CD4-positive, alpha-beta T cell treated with Interferon gamma for 1 hour (primary cell): ENCODE data around the gene HDAC4.

Experiments
- DNase-seq: peaks from one replicate; pipeline ENCODE4 v3.0.0-alpha.2; 2020

Gene HDAC4

GRCh38 chr2:239012936-239013677 lies 387.7 kb downstream of the HDAC4 start:
- no peak for DNase-seq

GRCh38 chr2:239012228-239012627 lies 388.6 kb downstream of the HDAC4 start:
- no peak for DNase-seq

GRCh38 chr2:239009589-239009961 lies 391.2 kb downstream of the HDAC4 start:
- no peak for DNase-seq

GRCh38 chr2:239008677-239009588 lies 391.9 kb downstream of the HDAC4 start:
- no peak for DNase-seq

- DNase-seq = no peak
Observed at GRCh38 chr2:239008004-239008403, 392.8 kb downstream of the HDAC4 start.

GRCh38 chr2:239006622-239007285 lies 394.1 kb downstream of the HDAC4 start:
- no peak for DNase-seq

- no peak for DNase-seq
Observed at GRCh38 chr2:239005586-239005985, 395.2 kb downstream of the HDAC4 start.

- DNase-seq = no peak
Observed at GRCh38 chr2:239004274-239005015, 396.4 kb downstream of the HDAC4 start.

- no peak for DNase-seq
Observed at GRCh38 chr2:239003624-239004273, 397.1 kb downstream of the HDAC4 start.

GRCh38 chr2:239002954-239003623 lies 397.7 kb downstream of the HDAC4 start:
- no peak for DNase-seq

GRCh38 chr2:239002591-239002953 lies 398.2 kb downstream of the HDAC4 start:
- DNase-seq = no peak

GRCh38 chr2:239001794-239002193 lies 399.0 kb downstream of the HDAC4 start:
- DNase-seq = no peak

- DNase-seq = no peak
Observed at GRCh38 chr2:239000500-239001073, 400.2 kb downstream of the HDAC4 start.

- no peak for DNase-seq
Observed at GRCh38 chr2:239000089-239000488, 400.7 kb downstream of the HDAC4 start.

GRCh38 chr2:238999291-238999741 lies 401.5 kb downstream of the HDAC4 start:
- no peak for DNase-seq

- DNase-seq = no peak
Observed at GRCh38 chr2:238998801-238999200, 402.0 kb downstream of the HDAC4 start.
